ENCODE measurements around the gene NDUFS2.

Gene NDUFS2

GRCh38 chr1:161217831-161218230 lies 15.7 kb downstream of the NDUFS2 start:
- TF ChIP-seq TAF1 (IDR thresholded peaks at IDR 0.05; ENCODE audit: borderline replicate concordance, insufficient read depth, low read length) (no peak), FOXP2 (optimal IDR thresholded peaks at IDR 0.05; ENCODE audit: borderline replicate concordance, extremely low read depth, extremely low read length, insufficient read depth) (no peak), REST (IDR thresholded peaks at IDR 0.05; ENCODE audit: insufficient read depth in 1 of 2, low read depth in 2 of 2, low read length in 2 of 2) (no peak), POLR2AphosphoS5 (IDR thresholded peaks at IDR 0.05; ENCODE audit: low read depth, low read length) (no peak), SIN3A (IDR thresholded peaks at IDR 0.05; ENCODE audit: borderline replicate concordance, insufficient read depth, low read length) (no peak)

- no peak for TF ChIP-seq POLR2AphosphoS5 (IDR thresholded peaks at IDR 0.05; ENCODE audit: low read depth, low read length)
- TF ChIP-seq TAF1 (IDR thresholded peaks at IDR 0.05; ENCODE audit: borderline replicate concordance, insufficient read depth, low read length): no peak
- TF ChIP-seq SIN3A (IDR thresholded peaks at IDR 0.05; ENCODE audit: borderline replicate concordance, insufficient read depth, low read length): no peak
Measured at GRCh38 chr1:161218301-161219077, 16.3 kb downstream of the NDUFS2 start.

GRCh38 chr1:161219078-161219892 lies 17.1 kb downstream of the NDUFS2 start:
- no peak for TF ChIP-seq FOXP2 (optimal IDR thresholded peaks at IDR 0.05; ENCODE audit: borderline replicate concordance, extremely low read depth, extremely low read length, insufficient read depth)

GRCh38 chr1:161220002-161220401 lies 17.8 kb downstream of the NDUFS2 start:
- no peak for TF ChIP-seq FOXP2 (optimal IDR thresholded peaks at IDR 0.05; ENCODE audit: borderline replicate concordance, extremely low read depth, extremely low read length, insufficient read depth)
- no peak for TF ChIP-seq REST (IDR thresholded peaks at IDR 0.05; ENCODE audit: insufficient read depth in 1 of 2, low read depth in 2 of 2, low read length in 2 of 2)
- TF ChIP-seq TAF1 (IDR thresholded peaks at IDR 0.05; ENCODE audit: borderline replicate concordance, insufficient read depth, low read length): no peak
- no peak for TF ChIP-seq POLR2AphosphoS5 (IDR thresholded peaks at IDR 0.05; ENCODE audit: low read depth, low read length)

- TF ChIP-seq TAF1 (IDR thresholded peaks at IDR 0.05; ENCODE audit: borderline replicate concordance, insufficient read depth, low read length) (no peak), REST (IDR thresholded peaks at IDR 0.05; ENCODE audit: insufficient read depth in 1 of 2, low read depth in 2 of 2, low read length in 2 of 2) (no peak), SIN3A (IDR thresholded peaks at IDR 0.05; ENCODE audit: borderline replicate concordance, insufficient read depth, low read length) (no peak), POLR2AphosphoS5 (IDR thresholded peaks at IDR 0.05; ENCODE audit: low read depth, low read length) (no peak), FOXP2 (optimal IDR thresholded peaks at IDR 0.05; ENCODE audit: borderline replicate concordance, extremely low read depth, extremely low read length, insufficient read depth) (no peak)
Measured at GRCh38 chr1:161222175-161223019, 20.2 kb downstream of the NDUFS2 start.

Data from PFSK-1 (cell line).